Activated CD4-positive, alpha-beta memory T cell treated with anti-CD3 and anti-CD28 coated beads for 36 hours (primary cell): ENCODE measurements around the gene COL18A1. TPM values are rescaled to one million over a fixed set of nuclear protein-coding genes. Genes with fewer than 3 reads are reported as not detected.

Experiments
- CTCF ChIA-PET: fragments of 350-600 bp; sonication (Branson Sonifier 250); formaldehyde crosslinking; loops from one replicate; lab custom pipeline; 2021; ENCODE audit warnings: antibody characterized with exemption, inconsistent platforms; lab: Charles Lee
- POLR2A ChIA-PET: fragments of 350-600 bp; sonication (Branson Sonifier 250); formaldehyde crosslinking; loops from one replicate; lab custom pipeline; 2021; ENCODE audit warnings: antibody characterized with exemption; lab: Charles Lee
- DNase-seq: peaks from one replicate; pipeline ENCODE4 v3.0.0-alpha.2; 2020
- H3K27ac Mint-ChIP-seq: one replicate; pipeline ENCODE4 v1.8.0; 2021; ENCODE audit warnings: mixed read lengths
- H3K27me3 Mint-ChIP-seq: one replicate; pipeline ENCODE4 v1.8.0; 2021; ENCODE audit warnings: mixed read lengths
- H3K36me3 Mint-ChIP-seq: one replicate; pipeline ENCODE4 v1.8.0; 2021; ENCODE audit warnings: mixed read lengths
- H3K4me1 Mint-ChIP-seq: one replicate; pipeline ENCODE4 v1.8.0; 2021; ENCODE audit warnings: low read depth, mixed read lengths
- H3K4me3 Mint-ChIP-seq: one replicate; pipeline ENCODE4 v1.8.0; 2021; ENCODE audit warnings: mild to moderate bottlenecking, mixed read lengths
- H3K9me3 Mint-ChIP-seq: one replicate; pipeline ENCODE4 v1.8.0; 2021; ENCODE audit warnings: mixed read lengths
- intact Hi-C: fragments of 100-400 bp; cut with micrococcal nuclease; formaldehyde crosslinking; loops from one replicate; pipeline ENCODE4 v1.15.1; 2023
- total RNA-seq, 2 experiments: library from RNA; stranded (reverse); gene quantifications; one replicate each; pipeline ENCODE4 v1.2.3, GENCODE V29; 2021

The COL18A1 gene
- total RNA-seq, 2 experiments from 2014 or later, result 4.5 TPM

GRCh38 chr21:45539796-45540600 is 135.0 kb downstream of the COL18A1 start:
- no peak overlapping the region for H3K27ac Mint-ChIP-seq
- H3K4me1 Mint-ChIP-seq, result peaks cover 23% of the 10 kb centered on the region
- intact Hi-C loops, result no loop called here
- peak overlapping the region; percentile 72 for H3K4me3 Mint-ChIP-seq
- H3K36me3 Mint-ChIP-seq, result peaks cover 17% of the 10 kb centered on the region
- peak; percentile 9 for DNase-seq
- CTCF ChIA-PET, result no interaction called here
- no peaks in the 10 kb centered on the region for H3K9me3 Mint-ChIP-seq
- no peaks in the 10 kb centered on the region for H3K27me3 Mint-ChIP-seq
- POLR2A ChIA-PET, result interaction anchor here (1.0 to 1.5 kb wide), 2 partner anchors 8 to 13 kb away, joined by 3 to 5 read pairs; no protein-coding TSS in a partner anchor

DNA sequence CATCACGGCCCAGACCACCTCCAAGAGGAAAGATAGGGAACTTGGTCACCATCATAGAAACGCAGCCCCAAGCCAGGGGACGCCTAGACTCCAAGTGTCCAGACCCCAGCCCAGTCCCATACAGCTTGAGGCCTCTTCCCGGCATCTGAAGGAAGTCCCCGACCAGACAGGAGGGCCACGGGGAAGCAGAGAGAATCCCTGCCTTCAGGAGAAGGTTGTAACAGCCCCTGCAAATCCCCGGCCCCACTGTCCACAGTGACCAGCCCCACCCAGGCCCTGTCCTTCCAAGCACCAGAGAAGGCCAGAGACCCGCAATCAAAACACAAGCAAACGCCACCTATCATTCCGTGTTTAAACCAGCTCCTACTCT is 135.6 kb downstream of the COL18A1 start:
- H3K27me3 Mint-ChIP-seq, result no peaks in the 10 kb centered on the region
- peaks cover 13% of the 10 kb centered on the region for H3K36me3 Mint-ChIP-seq
- POLR2A ChIA-PET, result interaction anchor here (1.4 to 1.5 kb wide), 2 partner anchors 9 to 52 kb away, joined by 4 to 5 read pairs; no protein-coding TSS in a partner anchor
- H3K4me3 Mint-ChIP-seq, result peak overlapping the region; percentile 72
- DNase-seq, result no peak
- H3K9me3 Mint-ChIP-seq, result no peaks in the 10 kb centered on the region
- intact Hi-C loops, result no loop called here
- H3K4me1 Mint-ChIP-seq, result peaks cover 23% of the 10 kb centered on the region
- CTCF ChIA-PET, result no interaction called here
- H3K27ac Mint-ChIP-seq, result no peak overlapping the region

DNA sequence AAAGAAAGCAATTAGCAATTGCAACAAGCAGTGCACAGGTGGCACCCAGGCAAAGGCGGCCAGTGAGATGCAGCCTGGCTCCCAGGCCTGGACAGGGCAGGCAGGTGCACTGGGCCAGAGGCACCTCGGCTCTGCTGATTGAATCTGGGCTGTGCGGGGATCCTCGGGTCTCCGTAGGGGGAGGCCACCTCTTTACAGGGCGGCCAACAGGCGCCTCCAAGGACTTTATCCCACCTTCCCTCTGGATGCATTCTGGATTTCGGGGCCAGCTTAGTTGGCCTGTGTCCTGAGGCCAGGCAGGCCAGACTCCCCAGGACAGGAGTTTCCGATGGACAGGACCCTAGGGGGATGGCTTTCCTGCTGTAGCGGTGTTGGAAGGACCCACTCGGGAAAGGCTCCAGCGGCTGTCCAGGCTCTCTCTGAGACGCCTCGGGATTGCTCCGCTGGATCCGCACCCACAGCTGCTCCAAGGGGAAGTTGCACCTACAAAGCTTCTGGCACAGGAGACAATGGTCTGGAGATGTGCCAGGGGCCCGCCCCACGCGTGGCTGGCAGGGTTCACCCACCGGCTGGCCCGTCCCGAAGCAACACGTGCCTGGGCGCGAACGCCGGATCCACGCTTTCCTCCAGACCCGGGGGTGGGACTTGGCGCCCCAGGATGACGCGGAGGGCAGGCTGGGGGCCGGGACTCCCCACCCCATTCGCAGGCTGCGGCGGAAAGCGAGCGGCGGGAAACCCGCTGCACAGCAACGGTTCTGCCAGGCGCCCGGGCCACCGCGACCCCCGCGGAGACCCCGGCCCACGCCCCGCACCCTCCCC is 136.5 kb downstream of the COL18A1 start:
- Mint-ChIP-seq H3K27ac (peak overlapping the region; percentile 67), H3K4me3 (peak overlapping the region; percentile 72), H3K36me3 (peaks cover 8% of the 10 kb centered on the region), H3K4me1 (peaks cover 23% of the 10 kb centered on the region), H3K9me3 (no peaks in the 10 kb centered on the region), H3K27me3 (no peaks in the 10 kb centered on the region)
- ChIA-PET CTCF (no interaction called here), POLR2A (interaction anchor here (1.0 to 1.5 kb wide), 3 partner anchors 9 to 51 kb away, joined by 3 to 5 read pairs (median 4); no protein-coding TSS in a partner anchor)
- DNase-seq, result peak; percentile 86
- intact Hi-C loops, result no loop called here

GRCh38 chr21:45542242-45542666 is 137.3 kb downstream of the COL18A1 start, which contains the start of gene SLC19A1:
TSS of gene SLC19A1 (minus strand) at chr21:45542440. CDS start at chr21:45537959, 4,481 bp downstream.
- Mint-ChIP-seq H3K4me1 (peaks cover 23% of the 10 kb centered on the region), H3K27ac (peak within 1 kb of the TSS; percentile 64), H3K4me3 (peak within 1 kb of the TSS; percentile 72), H3K9me3 (no peaks in the 10 kb centered on the region), H3K36me3 (peaks cover 2% of the 10 kb centered on the region), H3K27me3 (no peaks in the 10 kb centered on the region)
- POLR2A ChIA-PET, result no interaction called here
- DNase-seq, result peak; percentile 76
- intact Hi-C loops, result no loop called here
- CTCF ChIA-PET, result no interaction called here

GRCh38 chr21:45542667-45543370 is 137.9 kb downstream of the COL18A1 start:
- Mint-ChIP-seq H3K36me3 (peaks cover 2% of the 10 kb centered on the region), H3K4me1 (peaks cover 23% of the 10 kb centered on the region), H3K27me3 (no peaks in the 10 kb centered on the region), H3K27ac (no peak overlapping the region), H3K9me3 (no peaks in the 10 kb centered on the region), H3K4me3 (peak overlapping the region; percentile 48)
- POLR2A ChIA-PET, result no interaction called here
- intact Hi-C loops, result loop anchor here (1.0 kb wide), 1 partner anchor 8 kb away; no protein-coding TSS in a partner anchor
- peak; percentile 12 for DNase-seq
- CTCF ChIA-PET, result interaction anchor here (1.0 kb wide), 1 partner anchor 49 kb away, joined by 4 read pairs; no protein-coding TSS in a partner anchor

- intact Hi-C loops, result loop anchor here (1.0 kb wide), 1 partner anchor 8 kb away; no protein-coding TSS in a partner anchor
- H3K9me3 Mint-ChIP-seq, result no peaks in the 10 kb centered on the region
- ChIA-PET CTCF (interaction anchor here (1.0 kb wide), 1 partner anchor 49 kb away, joined by 4 read pairs; no protein-coding TSS in a partner anchor), POLR2A (no interaction called here)
- peaks cover 23% of the 10 kb centered on the region for H3K4me1 Mint-ChIP-seq
- no peaks in the 10 kb centered on the region for H3K27me3 Mint-ChIP-seq
- H3K36me3 Mint-ChIP-seq, result peaks cover 2% of the 10 kb centered on the region
- H3K4me3 Mint-ChIP-seq, result peak overlapping the region; percentile 48
- peak; percentile 8 for DNase-seq
- peak overlapping the region; percentile 18 for H3K27ac Mint-ChIP-seq
Measured at GRCh38 chr21:45543371-45543709, 138.4 kb downstream of the COL18A1 start.

DNA sequence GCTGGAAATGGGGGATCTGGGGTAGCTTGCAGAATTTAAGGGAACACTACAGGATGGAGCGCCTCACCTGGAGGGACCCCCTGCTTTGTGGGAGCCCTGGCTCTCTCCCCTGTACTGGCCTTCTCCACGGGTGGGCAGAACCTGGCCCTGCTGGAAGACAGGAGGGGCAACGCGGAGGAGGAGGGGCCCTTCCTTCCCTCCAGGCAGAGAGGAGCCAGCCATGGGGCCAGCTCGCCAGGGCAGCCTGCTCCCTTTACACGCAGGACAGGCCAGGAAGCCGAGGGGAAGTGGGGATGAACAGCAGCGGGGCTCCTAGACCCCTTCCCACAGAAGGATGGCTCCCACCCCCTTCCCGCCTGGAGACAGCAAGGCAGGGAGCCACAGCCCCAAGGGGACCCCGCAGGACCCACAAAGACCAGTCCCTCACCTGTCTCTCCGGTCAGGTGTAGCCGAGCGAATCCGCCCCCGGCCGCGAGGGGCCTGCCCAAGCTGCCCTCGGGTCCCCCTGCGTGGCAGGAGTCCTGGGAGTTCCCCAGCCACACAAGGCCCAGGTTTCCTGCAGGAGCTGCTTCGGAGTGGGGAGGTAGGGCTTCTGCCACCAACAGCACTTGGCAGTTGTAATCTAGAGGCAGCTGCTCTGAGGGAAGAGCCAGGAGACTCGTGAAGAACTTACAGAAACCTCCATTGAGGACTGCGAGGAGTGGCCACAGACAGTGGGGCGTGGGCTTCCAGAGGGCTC is 138.9 kb downstream of the COL18A1 start:
- ChIA-PET CTCF (interaction anchor here (1.0 kb wide), 1 partner anchor 48 kb away, joined by 4 read pairs; no protein-coding TSS in a partner anchor), POLR2A (no interaction called here)
- DNase-seq, result peak; percentile 7
- H3K4me1 Mint-ChIP-seq, result peaks cover 23% of the 10 kb centered on the region
- intact Hi-C loops, result loop anchor here (1.0 kb wide), 1 partner anchor 7 kb away; no protein-coding TSS in a partner anchor
- peak overlapping the region; percentile 48 for H3K4me3 Mint-ChIP-seq
- peak overlapping the region; percentile 18 for H3K27ac Mint-ChIP-seq
- no peaks in the 10 kb centered on the region for H3K9me3 Mint-ChIP-seq
- no peaks in the 10 kb centered on the region for H3K27me3 Mint-ChIP-seq
- H3K36me3 Mint-ChIP-seq, result peaks cover 2% of the 10 kb centered on the region

GRCh38 chr21:45544449-45545235 is 139.7 kb downstream of the COL18A1 start:
- CTCF ChIA-PET, result no interaction called here

GRCh38 chr21:45545236-45545570 is 140.2 kb downstream of the COL18A1 start:
- CTCF ChIA-PET, result no interaction called here
- no peak overlapping the region for H3K27ac Mint-ChIP-seq
- peak; percentile 7 for DNase-seq
- POLR2A ChIA-PET, result no interaction called here
- H3K27me3 Mint-ChIP-seq, result no peaks in the 10 kb centered on the region
- intact Hi-C loops, result no loop called here
- H3K4me1 Mint-ChIP-seq, result peaks cover 17% of the 10 kb centered on the region
- no peak overlapping the region for H3K4me3 Mint-ChIP-seq
- H3K9me3 Mint-ChIP-seq, result no peaks in the 10 kb centered on the region
- peaks cover 2% of the 10 kb centered on the region for H3K36me3 Mint-ChIP-seq

More at GRCh38 chr21:45544449-45545235, 139.7 kb downstream of the COL18A1 start:
- Mint-ChIP-seq H3K4me3 (no peak overlapping the region), H3K4me1 (peaks cover 20% of the 10 kb centered on the region), H3K27ac (no peak overlapping the region), H3K27me3 (no peaks in the 10 kb centered on the region), H3K36me3 (peaks cover 2% of the 10 kb centered on the region), H3K9me3 (no peaks in the 10 kb centered on the region)
- peak; percentile 6 for DNase-seq
- intact Hi-C loops, result no loop called here
- POLR2A ChIA-PET, result no interaction called here

DNA sequence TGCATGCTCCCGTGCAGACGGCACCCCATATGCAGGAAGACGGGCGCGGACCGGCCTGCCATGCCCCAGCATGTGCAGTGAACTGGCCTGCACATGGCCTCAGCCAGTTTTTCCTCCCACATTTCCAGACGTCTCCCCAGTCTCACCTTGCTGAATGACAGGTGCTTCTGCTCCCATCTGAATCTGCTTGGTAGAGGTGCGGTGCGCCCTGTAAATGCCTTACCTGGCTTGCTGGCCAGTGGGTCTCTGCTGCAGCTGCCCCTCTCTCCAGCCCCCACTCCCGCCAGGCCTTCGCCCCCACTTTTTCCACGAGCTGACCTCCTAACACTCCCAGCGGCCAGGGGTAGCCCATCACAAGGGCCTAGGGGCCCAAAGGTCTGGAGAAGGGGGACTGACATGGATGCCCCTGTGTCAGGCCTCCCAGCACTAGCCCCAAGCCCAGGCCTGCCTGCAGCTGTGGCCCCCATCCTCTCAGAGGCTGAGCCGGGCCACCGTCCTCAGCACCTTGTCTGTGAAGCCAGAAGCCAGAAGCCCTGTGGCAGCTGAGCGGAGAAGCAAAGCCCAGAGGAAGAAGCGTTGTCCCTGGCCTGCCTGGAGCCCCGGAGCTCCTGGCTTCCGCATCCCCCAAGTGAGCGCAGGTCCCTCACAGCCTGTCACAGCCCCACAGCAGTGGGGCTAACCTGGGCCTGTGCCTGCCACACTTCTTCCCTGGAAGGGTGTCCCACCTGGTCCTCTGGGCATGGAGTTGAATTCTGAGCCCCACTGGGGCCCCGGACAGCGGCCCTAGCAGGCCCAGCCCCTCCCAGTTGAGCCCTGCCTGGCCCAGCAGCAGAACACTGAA is 140.9 kb downstream of the COL18A1 start:
- DNase-seq, result peak; percentile 7
- no peaks in the 10 kb centered on the region for H3K9me3 Mint-ChIP-seq
- no peaks in the 10 kb centered on the region for H3K27me3 Mint-ChIP-seq
- H3K27ac Mint-ChIP-seq, result peak overlapping the region; percentile 15
- ChIA-PET POLR2A (no interaction called here), CTCF (interaction anchor here (0.9 kb wide), 1 partner anchor 51 kb away, joined by 3 read pairs; no protein-coding TSS in a partner anchor)
- intact Hi-C loops, result no loop called here
- H3K4me3 Mint-ChIP-seq, result no peak overlapping the region
- peaks cover 16% of the 10 kb centered on the region for H3K4me1 Mint-ChIP-seq
- peaks cover 1% of the 10 kb centered on the region for H3K36me3 Mint-ChIP-seq
